ENCODE data around the gene CCDC112. TPM values are rescaled to one million over a fixed set of nuclear protein-coding genes. Genes with fewer than 3 reads are reported as not detected.

CCDC112 gene
- total and polyA plus RNA-seq, 2 experiments from 2014 or later = 8.1 to 10.9 TPM

GRCh38 chr5:115321309-115321708 is 24.9 kb upstream of the CCDC112 start:
- Histone ChIP-seq H3K4me1 (ENCODE audit: low read depth) (peaks cover 23% of the 10 kb centered on the region), H3K27ac (no peak overlapping the region)

DNA sequence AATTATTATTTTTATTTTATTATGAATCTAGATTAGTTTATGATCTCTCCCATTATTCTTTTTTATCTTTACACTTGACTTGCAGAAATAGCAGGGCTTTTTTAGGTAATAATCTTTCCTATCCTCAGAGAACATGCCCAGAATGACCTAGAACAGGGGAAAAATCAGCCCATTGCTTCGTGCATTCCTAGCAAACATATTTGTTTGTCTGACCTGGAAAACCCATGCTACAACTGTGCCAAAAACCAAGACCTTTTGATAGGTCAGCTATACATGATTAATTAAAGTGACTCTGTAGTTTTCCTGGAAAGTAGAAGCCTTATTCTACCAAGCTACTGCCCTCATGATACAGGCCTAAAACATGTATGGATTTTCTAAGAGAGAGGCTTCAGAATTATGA is 24.1 kb upstream of the CCDC112 start:
- H3K4me3 ChIP-seq = no peak overlapping the region
- no peaks in the 10 kb centered on the region for H3K36me3 ChIP-seq
- H3K27ac ChIP-seq = no peak overlapping the region
- peaks cover 19% of the 10 kb centered on the region for H3K4me1 ChIP-seq (ENCODE audit: low read depth)
- TF ChIP-seq, protein P1, sequence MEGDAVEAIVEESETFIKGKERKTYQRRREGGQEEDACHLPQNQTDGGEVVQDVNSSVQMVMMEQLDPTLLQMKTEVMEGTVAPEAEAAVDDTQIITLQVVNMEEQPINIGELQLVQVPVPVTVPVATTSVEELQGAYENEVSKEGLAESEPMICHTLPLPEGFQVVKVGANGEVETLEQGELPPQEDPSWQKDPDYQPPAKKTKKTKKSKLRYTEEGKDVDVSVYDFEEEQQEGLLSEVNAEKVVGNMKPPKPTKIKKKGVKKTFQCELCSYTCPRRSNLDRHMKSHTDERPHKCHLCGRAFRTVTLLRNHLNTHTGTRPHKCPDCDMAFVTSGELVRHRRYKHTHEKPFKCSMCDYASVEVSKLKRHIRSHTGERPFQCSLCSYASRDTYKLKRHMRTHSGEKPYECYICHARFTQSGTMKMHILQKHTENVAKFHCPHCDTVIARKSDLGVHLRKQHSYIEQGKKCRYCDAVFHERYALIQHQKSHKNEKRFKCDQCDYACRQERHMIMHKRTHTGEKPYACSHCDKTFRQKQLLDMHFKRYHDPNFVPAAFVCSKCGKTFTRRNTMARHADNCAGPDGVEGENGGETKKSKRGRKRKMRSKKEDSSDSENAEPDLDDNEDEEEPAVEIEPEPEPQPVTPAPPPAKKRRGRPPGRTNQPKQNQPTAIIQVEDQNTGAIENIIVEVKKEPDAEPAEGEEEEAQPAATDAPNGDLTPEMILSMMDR (IDR thresholded peaks at IDR 0.05; ENCODE audit: low read depth, low read length) = no peak
- H3K9me3 ChIP-seq (ENCODE audit: low read depth) = no peaks in the 10 kb centered on the region
- no peak for DNase-seq (ENCODE audit: low read depth in 1 of 2, low spot score in 1 of 2)
- no peaks in the 10 kb centered on the region for H3K27me3 ChIP-seq

More at GRCh38 chr5:115321309-115321708, 24.9 kb upstream of the CCDC112 start:
- Histone ChIP-seq H3K27me3 (no peaks in the 10 kb centered on the region), H3K9me3 (ENCODE audit: low read depth) (no peaks in the 10 kb centered on the region), H3K36me3 (no peaks in the 10 kb centered on the region), H3K4me3 (no peak overlapping the region)
- TF ChIP-seq, protein P1 (IDR thresholded peaks at IDR 0.05; ENCODE audit: low read depth, low read length) = no peak
- DNase-seq (ENCODE audit: low read depth in 1 of 2, low spot score in 1 of 2) = no peak

- Histone ChIP-seq H3K4me1 (ENCODE audit: low read depth) (peaks cover 14% of the 10 kb centered on the region), H3K9me3 (ENCODE audit: low read depth) (no peaks in the 10 kb centered on the region), H3K27ac (no peak overlapping the region), H3K27me3 (no peaks in the 10 kb centered on the region), H3K4me3 (no peak overlapping the region), H3K36me3 (no peaks in the 10 kb centered on the region)
- TF ChIP-seq, protein P1 (IDR thresholded peaks at IDR 0.05; ENCODE audit: low read depth, low read length) = no peak
- DNase-seq (ENCODE audit: low read depth in 1 of 2, low spot score in 1 of 2) = no peak
Measured at GRCh38 chr5:115320006-115320405, 23.6 kb upstream of the CCDC112 start.

DNA sequence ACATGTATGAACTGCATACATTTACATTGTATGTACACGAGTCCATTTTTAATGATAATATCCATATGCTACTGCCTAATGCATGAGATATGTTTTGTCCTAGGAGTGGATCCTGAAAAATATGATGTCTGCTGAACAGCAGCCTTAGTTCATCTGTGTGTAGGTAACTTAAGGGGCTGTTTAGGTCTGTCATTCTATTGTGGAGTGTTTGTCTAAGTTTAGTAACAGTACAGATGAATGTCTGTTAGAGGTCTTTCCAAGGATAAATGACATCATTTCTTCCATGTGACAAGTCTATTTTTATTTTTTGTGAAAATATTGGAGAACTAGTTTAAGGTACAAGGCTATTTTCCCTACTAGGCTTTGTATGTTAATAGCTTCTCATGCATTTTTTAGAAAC is 22.6 kb upstream of the CCDC112 start:
- Histone ChIP-seq H3K4me1 (ENCODE audit: low read depth) (peaks cover 14% of the 10 kb centered on the region), H3K36me3 (no peaks in the 10 kb centered on the region), H3K27me3 (no peaks in the 10 kb centered on the region), H3K27ac (peak overlapping the region; percentile 27), H3K4me3 (no peak overlapping the region), H3K9me3 (ENCODE audit: low read depth) (no peaks in the 10 kb centered on the region)
- DNase-seq (ENCODE audit: low read depth in 1 of 2, low spot score in 1 of 2) = peak in 1 of 2 donors; percentile 22
- TF ChIP-seq, protein P1 (IDR thresholded peaks at IDR 0.05; ENCODE audit: low read depth, low read length) = no peak

- Histone ChIP-seq H3K4me3 (no peak overlapping the region), H3K4me1 (ENCODE audit: low read depth) (peaks cover 14% of the 10 kb centered on the region), H3K9me3 (ENCODE audit: low read depth) (no peaks in the 10 kb centered on the region), H3K27me3 (no peaks in the 10 kb centered on the region), H3K27ac (no peak overlapping the region), H3K36me3 (no peaks in the 10 kb centered on the region)
- DNase-seq (ENCODE audit: low read depth in 1 of 2, low spot score in 1 of 2) = no peak
- TF ChIP-seq, protein P1 (IDR thresholded peaks at IDR 0.05; ENCODE audit: low read depth, low read length) = no peak
Measured at GRCh38 chr5:115317736-115318135, 21.3 kb upstream of the CCDC112 start.

GRCh38 chr5:115317320-115317719 is 20.9 kb upstream of the CCDC112 start:
- DNase-seq (ENCODE audit: low read depth in 1 of 2, low spot score in 1 of 2) = no peak
- H3K27me3 ChIP-seq = no peaks in the 10 kb centered on the region
- TF ChIP-seq, protein P1 (IDR thresholded peaks at IDR 0.05; ENCODE audit: low read depth, low read length) = no peak
- peaks cover 14% of the 10 kb centered on the region for H3K4me1 ChIP-seq (ENCODE audit: low read depth)
- no peaks in the 10 kb centered on the region for H3K9me3 ChIP-seq (ENCODE audit: low read depth)
- H3K36me3 ChIP-seq = no peaks in the 10 kb centered on the region
- no peak overlapping the region for H3K27ac ChIP-seq
- H3K4me3 ChIP-seq = no peak overlapping the region

Data from cardiac muscle cell (in vitro differentiated cells and primary cell).